Embryonic facial prominence (tissue), 1 donor: ENCODE results near the gene CTNNA3.

ENCODE experiments used
- DNase-seq: peaks from one replicate; pipeline ENCODE4 v3.0.0-alpha.2; 2016; ENCODE audit errors: extremely low spot score

Gene CTNNA3

GRCh38 chr10:67665491-67665890, 30.5 kb downstream of the CTNNA3 start:
- no peak for DNase-seq

- no peak for DNase-seq
These were observed 31.1 kb downstream of the CTNNA3 start for GRCh38 chr10:67664942-67665341.

- no peak for DNase-seq
These were observed 32.4 kb downstream of the CTNNA3 start for GRCh38 chr10:67663449-67664087.

- DNase-seq: no peak
These were observed 33.6 kb downstream of the CTNNA3 start for GRCh38 chr10:67662415-67662814.

- DNase-seq: no peak
These were observed 36.5 kb downstream of the CTNNA3 start for GRCh38 chr10:67659497-67659896.

- DNase-seq: no peak
These were observed 38.2 kb downstream of the CTNNA3 start for GRCh38 chr10:67657775-67658174.

- DNase-seq: no peak
These were observed 45.4 kb downstream of the CTNNA3 start for GRCh38 chr10:67650558-67650957.

- DNase-seq: no peak
These were observed 47.3 kb downstream of the CTNNA3 start for GRCh38 chr10:67648613-67649229.

- DNase-seq: no peak
These were observed 65.1 kb downstream of the CTNNA3 start for GRCh38 chr10:67630904-67631303.

GRCh38 chr10:67629461-67629971, 66.5 kb downstream of the CTNNA3 start:
- DNase-seq: no peak

- DNase-seq: no peak
These were observed 73.0 kb downstream of the CTNNA3 start for GRCh38 chr10:67622984-67623383.

GRCh38 chr10:67622511-67622910, 73.5 kb downstream of the CTNNA3 start:
- DNase-seq: no peak

- no peak for DNase-seq
These were observed 74.2 kb downstream of the CTNNA3 start for GRCh38 chr10:67621834-67622233.

- no peak for DNase-seq
These were observed 77.9 kb downstream of the CTNNA3 start for GRCh38 chr10:67618116-67618515.

- no peak for DNase-seq
These were observed 83.1 kb downstream of the CTNNA3 start for GRCh38 chr10:67612577-67613537.

GRCh38 chr10:67612176-67612575, 83.8 kb downstream of the CTNNA3 start:
- no peak for DNase-seq

GRCh38 chr10:67609996-67610793, 85.8 kb downstream of the CTNNA3 start:
- no peak for DNase-seq

GRCh38 chr10:67608001-67608400, 88.0 kb downstream of the CTNNA3 start:
- DNase-seq: no peak

- DNase-seq: no peak
These were observed 88.5 kb downstream of the CTNNA3 start for GRCh38 chr10:67607472-67607871.

GRCh38 chr10:67606572-67606971, 89.4 kb downstream of the CTNNA3 start:
- DNase-seq: no peak

GRCh38 chr10:67603701-67604100, 92.3 kb downstream of the CTNNA3 start:
- DNase-seq: no peak

GRCh38 chr10:67603086-67603485, 92.9 kb downstream of the CTNNA3 start:
- DNase-seq: no peak
